Thymus (tissue), 14 donors: ENCODE measurements around the gene GPC1. TPM values are rescaled to one million over a fixed set of nuclear protein-coding genes. Genes with fewer than 3 reads are reported as not detected.
"Not testable (repeated sequence)": the region's sequence is repeated elsewhere in the genome, so short reads cannot be mapped to it uniquely, and the experiment has no call there.

ENCODE experiments used
- DNase-seq, 9 donors: peaks; one replicate each; pipeline ENCODE4 v3.0.0-alpha.2; 2013; ENCODE audit warnings: low spot score in 9 of 9, low read depth in 6 of 9, missing footprints in 1 of 9
- H3K27ac ChIP-seq, 2 donors: one replicate each; pipeline ENCODE4 v1.5.1; 2013; ENCODE audit warnings: control low read depth in 1 of 2, low read depth in 1 of 2, low read length in 1 of 2, mild to moderate bottlenecking in 1 of 2, moderate library complexity in 1 of 2
- H3K27me3 ChIP-seq, 2 donors: one replicate each; pipeline ENCODE4 v1.5.1; 2013; ENCODE audit warnings: low read length in 1 of 2; ENCODE audit not compliant: control insufficient read depth in 2 of 2, insufficient read depth in 1 of 2
- H3K36me3 ChIP-seq, 2 donors: one replicate each; pipeline ENCODE4 v1.5.1; 2013; ENCODE audit warnings: low read length in 1 of 2, mild to moderate bottlenecking in 1 of 2, moderate library complexity in 1 of 2; ENCODE audit not compliant: control insufficient read depth in 2 of 2, insufficient read depth in 2 of 2
- H3K4me1 ChIP-seq, 2 donors: one replicate each; pipeline ENCODE4 v1.5.1; 2013; ENCODE audit warnings: low read length in 2 of 2; ENCODE audit not compliant: control insufficient read depth in 2 of 2, insufficient read depth in 2 of 2
- H3K4me3 ChIP-seq, 2 donors: one replicate each; pipeline ENCODE4 v1.5.1; 2013; ENCODE audit warnings: low read length in 2 of 2, control low read depth in 1 of 2, mild to moderate bottlenecking in 1 of 2
- H3K9me3 ChIP-seq, 2 donors: one replicate each; pipeline ENCODE4 v1.5.1; 2013; ENCODE audit warnings: low read length in 1 of 2, mild to moderate bottlenecking in 1 of 2; ENCODE audit not compliant: control insufficient read depth in 2 of 2, insufficient read depth in 1 of 2
- WGBS: extraction: QIAGEN DNeasy Blood & Tissue Kit; methylation state at CpG from one replicate; pipeline ENCODE4 v1.1.7; 2013; 5-methylcytosine and 5-hydroxymethylcytosine counted together
- long read RNA-seq, 10 donors: transcript quantifications; one replicate each; lab custom pipeline, GENCODE V29; 2026
- polyA plus RNA-seq: library from polyadenylated mRNA; stranded (reverse); fragments of 200-250 nt; gene quantifications from one replicate; pipeline ENCODE4 v1.2.3, GENCODE V29; 2013
- total RNA-seq: library from RNA; stranded (reverse); fragments of 120-200 nt; gene quantifications from one replicate; pipeline ENCODE4 v1.2.4, GENCODE V29; 2013
- donor health status: healthy.

The GPC1 gene
- total RNA-seq (4.4 TPM), polyA plus RNA-seq (46.6 TPM)
- long read RNA-seq, donor 1 = 0 reads
- long read RNA-seq, donor 2, transcript GPC1-201 (9 exons, 3,713 nt) = major isoform, 5 of 13 reads
- long read RNA-seq, donor 2, partial matches to known transcripts = 7 of 13 reads
- long read RNA-seq, donor 2, other reads (novel, unspliced or antisense) = 0 of 13 reads
- long read RNA-seq, donor 3, partial matches to known transcripts = 0 of 3 reads
- long read RNA-seq, donor 3, other reads (novel, unspliced or antisense) = 0 of 3 reads
- long read RNA-seq, donor 4, partial matches to known transcripts = 0 of 3 reads
- long read RNA-seq, donor 4, other reads (novel, unspliced or antisense) = 0 of 3 reads
- long read RNA-seq, donor 5, transcript GPC1-201 (9 exons, 3,713 nt) = major isoform, 5 of 6 reads
- long read RNA-seq, donor 5, partial matches to known transcripts = 0 of 6 reads
- long read RNA-seq, donor 5, other reads (novel, unspliced or antisense) = 0 of 6 reads
- long read RNA-seq, donor 6, transcript GPC1-201 (9 exons, 3,713 nt) = major isoform, 5 of 5 reads
- long read RNA-seq, donor 6, partial matches to known transcripts = 0 of 5 reads
- long read RNA-seq, donor 6, other reads (novel, unspliced or antisense) = 0 of 5 reads
- long read RNA-seq, donor 7, partial matches to known transcripts = 0 of 1 reads
- long read RNA-seq, donor 7, other reads (novel, unspliced or antisense) = 0 of 1 reads
- long read RNA-seq, donor 8 = 0 reads
- long read RNA-seq, donor 9, partial matches to known transcripts = 0 of 1 reads
- long read RNA-seq, donor 9, other reads (novel, unspliced or antisense) = 0 of 1 reads
- long read RNA-seq, donor 10, transcript GPC1-201 (9 exons, 3,713 nt) = major isoform, 5 of 5 reads
- long read RNA-seq, donor 10, partial matches to known transcripts = 0 of 5 reads
- long read RNA-seq, donor 10, other reads (novel, unspliced or antisense) = 0 of 5 reads

GRCh38 chr2:240435457-240435947 is at the start of gene GPC1:
TSS of gene GPC1 (plus strand) at chr2:240435663. CDS start at chr2:240435919, 256 bp downstream.
- H3K9me3 ChIP-seq = no peaks in the 10 kb centered on the region
- H3K4me3 ChIP-seq = peak within 1 kb of the TSS; percentile 35 to 79
- WGBS = under 1% methylated on average over 76 of the region's 77 CpGs
- no peaks in the 10 kb centered on the region for H3K36me3 ChIP-seq
- DNase-seq = peak in 4 of 9 donors; percentile 22 to 57 (median 29)
- peaks cover 13 to 14% of the 10 kb centered on the region in 2 donors for H3K4me1 ChIP-seq
- H3K27ac ChIP-seq = peak within 1 kb of the TSS in 1 of 2 donors; percentile 61
- peaks cover 31 to 65% of the 10 kb centered on the region in 2 donors for H3K27me3 ChIP-seq

GRCh38 chr2:240386326-240386725 is 49.1 kb upstream of the GPC1 start:
- H3K4me1 ChIP-seq = peaks cover 8 to 17% of the 10 kb centered on the region in 2 donors
- no peaks in the 10 kb centered on the region for H3K27me3 ChIP-seq
- no peak for DNase-seq
- no peaks in the 10 kb centered on the region for H3K9me3 ChIP-seq
- WGBS = 90% methylated on average over 12 of the region's 12 CpGs
- H3K4me3 ChIP-seq = no peak overlapping the region
- no peaks in the 10 kb centered on the region for H3K36me3 ChIP-seq
- H3K27ac ChIP-seq = no peak overlapping the region

GRCh38 chr2:240386743-240387142 is 48.7 kb upstream of the GPC1 start:
- not testable (repeated sequence) for H3K27ac ChIP-seq, H3K4me3 ChIP-seq, H3K36me3 ChIP-seq, DNase-seq, H3K9me3 ChIP-seq, H3K27me3 ChIP-seq
- peaks cover 8 to 19% of the 10 kb centered on the region in 2 donors for H3K4me1 ChIP-seq
- WGBS = 95% methylated on average over 4 of the region's 4 CpGs

GRCh38 chr2:240387325-240387668 is 48.2 kb upstream of the GPC1 start:
- Histone ChIP-seq H3K27me3 (no peaks in the 10 kb centered on the region), H3K9me3 (no peaks in the 10 kb centered on the region), H3K4me3 (no peak overlapping the region), H3K4me1 (peaks cover 8 to 19% of the 10 kb centered on the region in 2 donors), H3K27ac (no peak overlapping the region), H3K36me3 (no peaks in the 10 kb centered on the region)
- no peak for DNase-seq
- 90% methylated on average over 9 of the region's 9 CpGs for WGBS

- Histone ChIP-seq H3K4me1 (peaks cover 8 to 19% of the 10 kb centered on the region in 2 donors), H3K9me3 (no peaks in the 10 kb centered on the region), H3K36me3 (no peaks in the 10 kb centered on the region), H3K27ac (no peak overlapping the region), H3K27me3 (no peaks in the 10 kb centered on the region), H3K4me3 (no peak overlapping the region)
- no peak for DNase-seq
- WGBS = 90% methylated on average over 16 of the region's 16 CpGs
Measured at GRCh38 chr2:240387669-240388358, 47.6 kb upstream of the GPC1 start.

GRCh38 chr2:240388471-240389301 is 46.8 kb upstream of the GPC1 start:
- DNase-seq = no peak
- WGBS = 96% methylated on average over 21 of the region's 21 CpGs

GRCh38 chr2:240389302-240389805 is 46.1 kb upstream of the GPC1 start:
- 97% methylated on average over 6 of the region's 6 CpGs for WGBS
- no peak overlapping the region for H3K27ac ChIP-seq
- no peaks in the 10 kb centered on the region for H3K27me3 ChIP-seq
- no peak overlapping the region for H3K4me3 ChIP-seq
- H3K36me3 ChIP-seq = no peaks in the 10 kb centered on the region
- H3K9me3 ChIP-seq = no peaks in the 10 kb centered on the region
- no peak for DNase-seq
- H3K4me1 ChIP-seq = peaks cover 8 to 19% of the 10 kb centered on the region in 2 donors

More at GRCh38 chr2:240388471-240389301, 46.8 kb upstream of the GPC1 start:
- Histone ChIP-seq H3K4me3 (no peak overlapping the region), H3K4me1 (peaks cover 8 to 19% of the 10 kb centered on the region in 2 donors), H3K36me3 (no peaks in the 10 kb centered on the region), H3K27me3 (no peaks in the 10 kb centered on the region), H3K27ac (no peak overlapping the region), H3K9me3 (no peaks in the 10 kb centered on the region)
